Measurements from ENCODE around the gene ADGRG1. TPM values are rescaled to one million over a fixed set of nuclear protein-coding genes. Genes with fewer than 3 reads are reported as not detected.

The ADGRG1 gene
- polyA plus RNA-seq, 1 of the 3 experiments (the other 2 are of a cell fraction): 7.4 TPM

GRCh38 chr16:57699899-57700298 is 71.5 kb downstream of the ADGRG1 start (continued):
- TF ChIP-seq USF2 (IDR thresholded peaks at IDR 0.05; ENCODE audit: borderline replicate concordance, low read depth, low read length): no peak
- no peak for TF ChIP-seq SIN3A (IDR thresholded peaks at IDR 0.05; ENCODE audit: borderline replicate concordance, low read depth, low read length)

GRCh38 chr16:57700781-57701551 is 72.5 kb downstream of the ADGRG1 start:
- no peaks in the 10 kb centered on the region for H3F3A ChIP-seq (replicated peaks; ENCODE audit: insufficient read depth)
- no peaks in the 10 kb centered on the region for H3K79me2 ChIP-seq (ENCODE audit: insufficient read depth)
- H3K4me1 ChIP-seq (ENCODE audit: control insufficient read depth in 1 of 2, insufficient read depth in 2 of 2, low read depth in 1 of 2, low read length in 1 of 2): peaks cover 0 to 5% of the 10 kb centered on the region in 2 experiments; a peak in 1 of 4 replicates
- H3K4me2 ChIP-seq: no peak overlapping the region
- no peaks in the 10 kb centered on the region for H3K9me3 ChIP-seq
- no peak overlapping the region for H3K4me3 ChIP-seq (ENCODE audit: low read depth in 2 of 2, low read length in 1 of 2)
- H3K9me2 ChIP-seq: no peaks in the 10 kb centered on the region
- H3K36me3 ChIP-seq (replicated peaks in 1 of 2; ENCODE audit: control insufficient read depth in 1 of 2, insufficient read depth in 2 of 2, low read length in 1 of 2): no peaks in the 10 kb centered on the region
- no peaks in the 10 kb centered on the region for H4K20me1 ChIP-seq (ENCODE audit: insufficient read depth)
- ChIA-PET POLR2A (no interaction called here), CTCF (interaction anchor here (0.7 to 1.2 kb wide), 2 partner anchors 11 to 125 kb away, joined by 3 read pairs; no protein-coding TSS in a partner anchor)
- no peak overlapping the region for H3K9ac ChIP-seq
- H3K27ac ChIP-seq (ENCODE audit: low read depth in 2 of 2, low read length in 1 of 2): no peak overlapping the region
- 71% methylated on average over 10 of the region's 10 CpGs for WGBS (ENCODE audit: low lambda C conversion rate)
- H2AFZ ChIP-seq (ENCODE audit: low read depth): no peak overlapping the region
- no peak for TF ChIP-seq JUND (IDR thresholded peaks at IDR 0.05)
- no peak for TF ChIP-seq FOSL2 (IDR thresholded peaks at IDR 0.05; ENCODE audit: borderline replicate concordance, low read depth)
- TF ChIP-seq EZH2phosphoT487 (IDR thresholded peaks at IDR 0.05; ENCODE audit: borderline replicate concordance, low read depth): no peak
- no peak for TF ChIP-seq FOXJ3 (CRISPR knock-in tag; IDR thresholded peaks at IDR 0.05)
- TF ChIP-seq ELF1 (IDR thresholded peaks at IDR 0.05): no peak
- no peak for TF ChIP-seq TEAD4 (IDR thresholded peaks at IDR 0.05; ENCODE audit: borderline replicate concordance, insufficient read depth)
- no peak for TF ChIP-seq RAD21 (IDR thresholded peaks at IDR 0.05; ENCODE audit: low read length)
- TF ChIP-seq GATA2 (CRISPR knock-in tag; IDR thresholded peaks at IDR 0.05): no peak
- TF ChIP-seq FOXM1 (IDR thresholded peaks at IDR 0.05; ENCODE audit: low read depth): no peak
- TF ChIP-seq NRF1 (IDR thresholded peaks at IDR 0.05; ENCODE audit: low read depth, low read length): no peak
- no peaks in the 10 kb centered on the region for H3K27me3 ChIP-seq (ENCODE audit: insufficient read depth)
- no peak for DNase-seq

- no peak overlapping the region for H3K9ac ChIP-seq
- ChIA-PET CTCF (interaction anchor here (0.8 to 1.2 kb wide), 2 partner anchors 53 to 126 kb away, joined by 3 read pairs; no protein-coding TSS in a partner anchor), POLR2A (no interaction called here)
- no peak for DNase-seq
- H3K27me3 ChIP-seq (ENCODE audit: insufficient read depth): no peaks in the 10 kb centered on the region
- TF ChIP-seq REST (IDR thresholded peaks at IDR 0.05; ENCODE audit: low read depth, low read length) (no peak), RXRA (IDR thresholded peaks at IDR 0.05; ENCODE audit: borderline replicate concordance, low read depth) (no peak), FOXJ3 (CRISPR knock-in tag; IDR thresholded peaks at IDR 0.05) (no peak), MEF2A (IDR thresholded peaks at IDR 0.05; ENCODE audit: borderline replicate concordance, low read depth) (no peak), YY1 (IDR thresholded peaks at IDR 0.05; ENCODE audit: low read depth) (no peak), IRF3 (IDR thresholded peaks at IDR 0.05; ENCODE audit: low read depth, low read length) (no peak), MXI1 (IDR thresholded peaks at IDR 0.05; ENCODE audit: low read depth, low read length) (no peak)
- no peak overlapping the region for H3K4me2 ChIP-seq
- H3K4me3 ChIP-seq (ENCODE audit: low read depth in 2 of 2, low read length in 1 of 2): no peak overlapping the region
- H3K4me1 ChIP-seq (ENCODE audit: control insufficient read depth in 1 of 2, insufficient read depth in 2 of 2, low read depth in 1 of 2, low read length in 1 of 2): no peaks in the 10 kb centered on the region; a peak in 1 of 4 replicates
- H3K9me3 ChIP-seq: no peaks in the 10 kb centered on the region
- H3F3A ChIP-seq (replicated peaks; ENCODE audit: insufficient read depth): no peaks in the 10 kb centered on the region
- 79% methylated on average over 8 of the region's 23 CpGs for WGBS (ENCODE audit: low lambda C conversion rate)
- no peak overlapping the region for H3K27ac ChIP-seq (ENCODE audit: low read depth in 2 of 2, low read length in 1 of 2)
- no peaks in the 10 kb centered on the region for H3K9me2 ChIP-seq
- H3K79me2 ChIP-seq (ENCODE audit: insufficient read depth): no peaks in the 10 kb centered on the region
- H2AFZ ChIP-seq (ENCODE audit: low read depth): no peak overlapping the region
- H3K36me3 ChIP-seq (replicated peaks in 1 of 2; ENCODE audit: control insufficient read depth in 1 of 2, insufficient read depth in 2 of 2, low read length in 1 of 2): no peaks in the 10 kb centered on the region
- no peaks in the 10 kb centered on the region for H4K20me1 ChIP-seq (ENCODE audit: insufficient read depth)
Observed at GRCh38 chr16:57701759-57702371, 73.4 kb downstream of the ADGRG1 start.
